Pancreas (tissue), 10 donors: ENCODE measurements around the gene KRTAP10-8. TPM values are rescaled to one million over a fixed set of nuclear protein-coding genes. Genes with fewer than 3 reads are reported as not detected.
A peak's percentile ranks its signal among the peaks of the same experiment; 100 is the strongest.

ENCODE experiments used
- ATAC-seq, 4 donors: fragments of 200-7000 bp; cut with Tn5 transposase; one replicate each; pipeline versions ENCODE4 v1.8.0 to v1.9.1; 2020; ENCODE audit warnings: mild to moderate bottlenecking in 4 of 4, moderate library complexity in 4 of 4
- DNase-seq, 6 donors: peaks; one replicate each; pipeline ENCODE4 v3.0.0-alpha.2; 2020
- FAIRE-seq: peaks from 2 replicates; lab custom pipeline; 2012; peaks lifted over from hg19 to GRCh38; lab: Jason Lieb, UNC
- H3K27ac ChIP-seq, 4 donors: fragments of 200-600 bp; sonication (generic); 1 replicate in 3 of 4; 2 replicates in 1 of 4; pipeline versions ENCODE4 v1.5.0 to v1.8.0; 2020
- H3K27me3 ChIP-seq, 4 donors: fragments of 200-600 bp; one replicate each; pipeline ENCODE4 v1.8.0; 2021
- H3K36me3 ChIP-seq, 3 donors: fragments of 200-600 bp; sonication (generic) in 1 of 3; one replicate each; pipeline versions ENCODE4 v1.5.0 to v1.8.0; 2020 to 2021
- H3K4me1 ChIP-seq, 3 donors: fragments of 200-600 bp; one replicate each; pipeline ENCODE4 v1.8.0; 2021
- H3K4me3 ChIP-seq, 4 donors: fragments of 200-600 bp; sonication (generic) in 2 of 4; one replicate each; pipeline versions ENCODE4 v1.5.0 to v1.8.0; 2020 to 2021
- H3K9me3 ChIP-seq, 4 donors: fragments of 200-600 bp; one replicate each; pipeline ENCODE4 v1.8.0; 2021
- CTCF ChIP-seq, 4 donors: fragments of 200-600 bp; sonication (generic) in 3 of 4; IDR thresholded peaks; one replicate each; pipeline versions ENCODE4 v1.5.0 to v1.8.0; 2021; ENCODE audit warnings: antibody characterized with exemption in 4 of 4
- WGBS, 2 donors: extraction: QIAGEN DNeasy Blood & Tissue Kit; methylation state at CpG; one replicate each; pipeline ENCODE4 v1.1.7; 2013; 5-methylcytosine and 5-hydroxymethylcytosine counted together
- intact Hi-C, 3 donors: fragments of 100-400 bp; cut with DNase I; formaldehyde crosslinking; loops; one replicate each; pipeline versions ENCODE4 v1.11.1 to v1.14.2; 2022
- polyA plus RNA-seq, 2 donors: library from polyadenylated mRNA; stranded (reverse); fragments of 200-250 nt; gene quantifications; one replicate each; pipeline ENCODE4 v1.2.3, GENCODE V29; 2013
- total RNA-seq, 6 donors: library from RNA; stranded (reverse); fragmentation: NEBNext Ultra II Directional in 4 of 6; extraction: Animal tissue kit (Norgen Biotek cat#: 25700) in 4 of 6; gene quantifications; one replicate each; pipeline versions ENCODE4 v1.2.1 to v1.2.4, GENCODE V29; 2021 to 2023
- donor health status: healthy with polysubstance abuse.
- donor health status: DM: no; HTN: no; CAD: no; lungs with moderate emphysema.
- donor health status: DM: no; HTN: no; CAD: no.
- donor health status: control.
- donor health status: control.
- donor health status: Bipolar disorder and iron deficiency.
- donor health status: DM: yes; HTN: yes; CAD: no.
- donor health status: DM: no; HTN: no; CAD: no.
- donor health status: DM: no; HTN: no; CAD: no.
- donor health status: DM: yes; HTN: yes; CAD: no.

Gene KRTAP10-8
- total and polyA plus RNA-seq, 8 donors = not detected

DNA sequence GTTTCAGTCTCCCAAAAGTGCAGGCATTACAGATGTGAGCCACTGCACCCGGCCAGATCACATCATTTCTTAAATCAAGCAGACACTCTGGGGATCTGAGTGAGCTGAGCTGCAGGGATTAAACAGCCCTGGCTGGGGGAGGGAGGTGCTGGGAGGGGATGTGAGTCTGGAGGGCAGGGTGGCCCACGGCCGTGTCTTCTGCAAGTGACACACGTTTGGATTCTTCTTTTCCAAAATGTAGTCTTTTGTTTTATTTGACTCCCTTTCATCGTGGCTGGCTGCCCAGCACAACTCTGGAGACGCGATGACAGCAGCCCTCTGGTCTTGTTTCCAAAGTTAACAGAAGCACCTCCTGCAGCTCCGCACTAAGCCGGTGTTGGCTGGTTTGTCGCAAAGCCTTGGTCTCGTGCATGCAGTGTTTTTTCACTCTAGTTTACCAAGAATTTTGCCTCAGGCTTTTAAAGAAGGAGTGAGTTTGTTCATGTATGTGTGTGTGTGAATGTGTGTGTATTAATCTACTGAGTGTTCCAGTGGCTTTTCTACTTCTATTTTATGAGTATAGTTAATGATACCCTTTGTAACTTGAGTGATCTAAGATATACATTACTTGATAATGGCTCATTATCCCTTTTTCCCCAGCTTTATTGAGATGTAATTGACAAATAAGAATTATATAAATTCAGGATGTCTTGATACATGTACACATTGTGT lies 28.6 kb upstream of the KRTAP10-8 start:
- ATAC-seq (no peak), FAIRE-seq (no peak), DNase-seq (no peak)
- peaks cover 0 to 11% (median 0%) of the 10 kb centered on the region in 4 donors for H3K27me3 ChIP-seq
- no peak for TF ChIP-seq CTCF (IDR thresholded peaks at IDR 0.05)
- H3K36me3 ChIP-seq = no peaks in the 10 kb centered on the region
- H3K9me3 ChIP-seq = no peaks in the 10 kb centered on the region
- no peak overlapping the region for H3K27ac ChIP-seq
- intact Hi-C loops = no loop called here
- 18 to 22% methylated on average over 11 of the region's 11 CpGs for WGBS, 2 donors
- H3K4me1 ChIP-seq = no peaks in the 10 kb centered on the region
- no peak overlapping the region for H3K4me3 ChIP-seq

GRCh38 chr21:44583800-44584147 lies 28.1 kb upstream of the KRTAP10-8 start:
- WGBS, 2 donors = 58 to 69% methylated on average over 6 of the region's 6 CpGs
- Histone ChIP-seq H3K27me3 (peaks cover 0 to 11% (median 0%) of the 10 kb centered on the region in 4 donors), H3K4me1 (no peaks in the 10 kb centered on the region), H3K36me3 (no peaks in the 10 kb centered on the region), H3K27ac (no peak overlapping the region), H3K4me3 (no peak overlapping the region), H3K9me3 (no peaks in the 10 kb centered on the region)
- FAIRE-seq (no peak), ATAC-seq (no peak), DNase-seq (no peak)
- intact Hi-C loops = no loop called here
- TF ChIP-seq CTCF (IDR thresholded peaks at IDR 0.05) = no peak

GRCh38 chr21:44585892-44586291 lies 26.0 kb upstream of the KRTAP10-8 start:
- Histone ChIP-seq H3K27me3 (peaks cover 0 to 11% (median 0%) of the 10 kb centered on the region in 4 donors), H3K36me3 (no peaks in the 10 kb centered on the region), H3K9me3 (no peaks in the 10 kb centered on the region), H3K4me3 (no peak overlapping the region), H3K4me1 (no peaks in the 10 kb centered on the region), H3K27ac (no peak overlapping the region)
- WGBS, 2 donors = 70 to 74% methylated on average over 3 of the region's 3 CpGs
- FAIRE-seq (no peak), DNase-seq (peak in 1 of 6 donors; percentile 19), ATAC-seq (no peak)
- intact Hi-C loops = no loop called here
- TF ChIP-seq CTCF (IDR thresholded peaks at IDR 0.05) = no peak

GRCh38 chr21:44589094-44589493 lies 22.8 kb upstream of the KRTAP10-8 start:
- ATAC-seq (no peak), FAIRE-seq (no peak), DNase-seq (no peak)
- 80 to 91% methylated on average over 2 of the region's 2 CpGs for WGBS, 2 donors
- H3K36me3 ChIP-seq = no peaks in the 10 kb centered on the region
- intact Hi-C loops = no loop called here
- peaks cover 0 to 7% (median 0%) of the 10 kb centered on the region in 4 donors for H3K27me3 ChIP-seq
- H3K9me3 ChIP-seq = no peaks in the 10 kb centered on the region
- no peaks in the 10 kb centered on the region for H3K4me1 ChIP-seq
- TF ChIP-seq CTCF (IDR thresholded peaks at IDR 0.05) = no peak
- H3K27ac ChIP-seq = no peak overlapping the region
- H3K4me3 ChIP-seq = no peak overlapping the region

DNA sequence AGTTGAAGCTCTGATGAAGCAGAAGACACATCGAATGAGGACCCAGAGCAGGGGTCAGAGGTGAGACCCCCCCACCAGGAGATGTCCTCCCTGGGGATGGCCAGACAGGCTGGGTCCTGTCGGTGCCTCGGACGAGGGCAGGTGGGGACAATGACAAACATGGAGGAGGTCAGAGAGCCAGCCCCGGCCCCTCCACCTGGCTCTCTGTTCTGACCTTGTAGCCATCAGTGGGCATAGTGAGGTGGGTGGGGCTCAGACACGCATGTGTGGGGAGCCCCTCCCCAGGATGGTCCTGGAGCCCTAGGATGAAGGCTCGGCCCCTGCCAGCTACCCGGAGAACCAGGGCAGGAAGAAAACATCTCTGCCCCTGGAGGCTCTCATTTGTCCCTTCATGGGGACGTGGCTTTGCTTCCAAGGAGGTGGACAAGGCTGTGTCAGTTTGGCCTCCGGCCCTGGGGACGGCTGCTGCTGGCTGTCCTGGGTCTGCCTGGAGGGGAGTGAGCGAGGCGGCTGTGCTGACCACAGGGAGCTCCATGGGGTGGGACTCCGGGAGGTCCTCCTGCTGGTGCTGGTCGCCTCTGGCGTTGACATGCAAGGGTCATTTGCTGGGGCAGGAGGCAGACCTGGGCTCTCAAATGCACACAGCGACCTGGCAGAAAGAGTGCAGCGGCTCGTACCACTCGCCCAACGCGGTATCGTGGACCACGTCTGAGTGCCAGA lies 22.1 kb upstream of the KRTAP10-8 start:
- FAIRE-seq = no peak
- Histone ChIP-seq H3K27ac (no peak overlapping the region), H3K36me3 (no peaks in the 10 kb centered on the region), H3K4me3 (no peak overlapping the region), H3K27me3 (peaks cover 0 to 7% (median 0%) of the 10 kb centered on the region in 4 donors), H3K4me1 (no peaks in the 10 kb centered on the region), H3K9me3 (no peaks in the 10 kb centered on the region)
- no peak for ATAC-seq
- DNase-seq = peak in 1 of 6 donors; percentile 28
- intact Hi-C loops = no loop called here
- TF ChIP-seq CTCF (IDR thresholded peaks at IDR 0.05) = no peak
- 48 to 55% methylated on average over 24 of the region's 24 CpGs for WGBS, 2 donors
